OCI-LY7 (cell line): ENCODE data around the gene MAP2K2. TPM values are rescaled to one million over a fixed set of nuclear protein-coding genes. Genes with fewer than 3 reads are reported as not detected.

Experiments used
- BruUV-seq: library from RNA; stranded (reverse); fragments of 400-500 nt; replicated peaks from 2 replicates; lab custom pipeline; 2021; lab: Mats Ljungman, UMichigan
- CTCF ChIA-PET: fragments of 300-600 bp; sonication (Branson Sonifier 250); formaldehyde crosslinking; loops from one replicate; lab custom pipeline; 2022; ENCODE audit warnings: antibody characterized with exemption; ENCODE audit not compliant: unreplicated experiment; lab: Charles Lee
- POLR2A ChIA-PET: fragments of 300-600 bp; sonication (Branson Sonifier 250); formaldehyde crosslinking; loops from one replicate; lab custom pipeline; 2022; ENCODE audit warnings: antibody characterized with exemption; lab: Charles Lee
- DNase-seq: peaks from one replicate; pipeline ENCODE4 v3.0.0-alpha.2; 2015; ENCODE audit warnings: low spot score
- H2AFZ ChIP-seq: fragments of 200-600 bp; sonication (generic), shearing (Covaris generic); 2 replicates; pipeline ENCODE4 v1.6.1; 2014; ENCODE audit warnings: mild to moderate bottlenecking, antibody characterized with exemption, low read length, moderate library complexity
- H3K27ac ChIP-seq: fragments of 200-600 bp; sonication (generic); 2 replicates; pipeline ENCODE4 v1.5.1; 2014; ENCODE audit warnings: mixed run types, low read depth, mild to moderate bottlenecking, moderate library complexity, low read length, inconsistent platforms; ENCODE audit not compliant: poor library complexity, severe bottlenecking
- H3K36me3 ChIP-seq: fragments of 200-600 bp; sonication (generic); 2 replicates; pipeline ENCODE4 v1.6.1; 2014; ENCODE audit warnings: mild to moderate bottlenecking, antibody characterized with exemption, low read length, moderate library complexity, mixed read lengths; ENCODE audit not compliant: insufficient read depth
- H3K4me1 ChIP-seq: fragments of 200-600 bp; sonication (generic); 2 replicates; pipeline ENCODE4 v1.5.1; 2014; ENCODE audit warnings: mild to moderate bottlenecking, low read length; ENCODE audit not compliant: insufficient read depth, poor library complexity, severe bottlenecking
- H3K4me2 ChIP-seq: fragments of 200-600 bp; sonication (generic); 2 replicates; pipeline ENCODE4 v1.6.1; 2014; ENCODE audit warnings: mild to moderate bottlenecking, low read length
- H3K4me3 ChIP-seq: fragments of 200-600 bp; sonication (generic); 2 replicates; pipeline ENCODE4 v1.5.1; 2014; ENCODE audit warnings: mild to moderate bottlenecking, low read depth, low read length; ENCODE audit not compliant: poor library complexity, severe bottlenecking
- H3K79me2 ChIP-seq: fragments of 200-600 bp; sonication (generic); 2 replicates; pipeline ENCODE4 v1.6.1; 2016; ENCODE audit warnings: low read depth, mild to moderate bottlenecking, low read length, moderate library complexity, mixed read lengths; ENCODE audit not compliant: insufficient read depth
- H3K9me2 ChIP-seq: fragments of 200-600 bp; sonication (generic); 2 replicates; pipeline ENCODE4 v1.6.1; 2016; ENCODE audit warnings: mild to moderate bottlenecking, low read length, mixed read lengths; ENCODE audit not compliant: insufficient read depth
- H3K9me3 ChIP-seq: fragments of 200-600 bp; sonication (generic); 2 replicates; pipeline ENCODE4 v1.6.1; 2014; ENCODE audit warnings: mild to moderate bottlenecking, mixed run types, low read length, mixed read lengths
- H4K20me1 ChIP-seq: fragments of 200-600 bp; sonication (generic); 2 replicates; pipeline ENCODE4 v1.6.1; 2014; ENCODE audit warnings: mild to moderate bottlenecking, antibody characterized with exemption, low read length, moderate library complexity, mixed read lengths; ENCODE audit not compliant: insufficient read depth
- CTCF ChIP-seq: fragments of 200-600 bp; sonication (generic); conservative IDR thresholded peaks from 2 replicates; pipeline ENCODE4 v1.5.1; 2014; ENCODE audit warnings: mild to moderate bottlenecking, antibody characterized with exemption, low read length, moderate library complexity, mixed read lengths
- EZH2phosphoT487 ChIP-seq: fragments of 200-600 bp; sonication (generic); IDR thresholded peaks from 2 replicates; pipeline ENCODE4 v1.6.1; 2018; ENCODE audit warnings: low read depth, borderline replicate concordance, mild to moderate bottlenecking, mixed run types, antibody characterized with exemption, low read length, moderate library complexity, mixed read lengths
- intact Hi-C: fragments of 100-400 bp; cut with micrococcal nuclease; formaldehyde crosslinking; loops from one replicate; pipeline ENCODE4 v1.10.0; 2022; ENCODE audit not compliant: unreplicated experiment
- total RNA-seq, 2 experiments: library from RNA; depleted of rRNA in 1 of 2; stranded (reverse); fragments of >200 nt in 1 of 2; shearing (Covaris generic) in 1 of 2; gene quantifications; 2 replicates each; pipeline ENCODE4 v1.2.3, GENCODE V29; 2014 to 2022

Gene MAP2K2
- total RNA-seq, 2 experiments from 2014 or later, result 105 to 116 TPM

GRCh38 chr19:4068047-4068966, 55.6 kb downstream of the MAP2K2 start:
- TF ChIP-seq EZH2phosphoT487, result no peak
- TF ChIP-seq CTCF, result no peak
- intact Hi-C loops, result loop anchor here (5.0 kb wide), 1 partner anchor 69 kb away; no protein-coding TSS in a partner anchor
- Histone ChIP-seq H3K4me2 (peak overlapping the region; percentile 69), H3K9me3 (no peaks in the 10 kb centered on the region), H3K36me3 (peaks cover 15% of the 10 kb centered on the region), H3K27ac (peak overlapping the region; percentile 77), H3K9me2 (no peaks in the 10 kb centered on the region), H3K4me3 (peak overlapping the region; percentile 100), H3K79me2 (peaks cover 18% of the 10 kb centered on the region), H4K20me1 (peaks cover 15% of the 10 kb centered on the region; the same call in 1 of the 2 replicates), H2AFZ (peak overlapping the region; percentile 87; the same call in 1 of the 2 replicates), H3K4me1 (peaks cover 24% of the 10 kb centered on the region)
- no TSS peak for BruUV-seq
- CTCF ChIA-PET, result no interaction called here
- POLR2A ChIA-PET, result no interaction called here
- peak; percentile 26 for DNase-seq

DNA sequence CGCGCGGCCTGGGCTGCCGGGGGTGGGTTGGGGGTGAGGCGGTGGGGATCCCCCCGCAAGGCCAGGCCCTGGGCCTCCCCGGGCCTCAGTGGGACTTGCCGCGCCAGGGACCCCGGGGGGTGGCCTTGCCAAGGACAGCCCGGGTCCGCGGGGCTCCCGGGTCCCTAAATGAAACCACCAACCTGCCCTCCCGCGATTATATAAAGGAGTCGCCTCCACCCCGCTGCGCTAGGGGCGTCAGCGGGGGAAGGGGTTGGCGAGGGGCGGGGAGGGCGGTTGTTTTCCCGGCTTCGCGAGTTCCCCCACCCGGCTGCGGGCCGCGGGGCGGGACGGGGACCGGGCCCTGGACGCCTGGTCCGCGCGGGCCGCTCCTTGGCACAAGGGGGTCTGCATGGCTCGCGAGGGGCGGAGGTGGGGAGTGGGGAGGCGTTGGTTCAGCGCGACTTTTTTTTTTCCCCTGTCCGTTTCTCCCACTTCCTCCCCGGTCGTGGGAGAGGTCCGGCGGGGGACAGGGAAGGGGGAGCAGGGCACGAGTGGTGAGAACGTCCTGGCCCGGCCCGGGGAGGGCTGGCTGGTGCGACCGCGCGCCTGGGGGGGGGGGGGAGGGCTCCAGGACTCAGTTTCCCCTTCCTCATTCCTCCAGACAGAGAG, 56.4 kb downstream of the MAP2K2 start:
- intact Hi-C loops, result loop anchor here (2.0 to 5.0 kb wide), 4 partner anchors 47 to 179 kb away; partner anchors contain the start of gene YJU2
- peak overlapping the region; percentile 69 for H3K4me2 ChIP-seq
- POLR2A ChIA-PET, result interaction anchor here (0.7 kb wide), 1 partner anchor 1653 kb away, joined by 5 read pairs; no protein-coding TSS in a partner anchor
- peaks cover 23% of the 10 kb centered on the region for H3K36me3 ChIP-seq
- peak; percentile 67 for DNase-seq
- H3K9me3 ChIP-seq, result no peaks in the 10 kb centered on the region
- H3K9me2 ChIP-seq, result no peaks in the 10 kb centered on the region
- peak overlapping the region; percentile 87 for H2AFZ ChIP-seq
- peaks cover 32% of the 10 kb centered on the region for H3K4me1 ChIP-seq
- peak overlapping the region; percentile 100 for H3K4me3 ChIP-seq
- BruUV-seq, result no TSS peak
- CTCF ChIA-PET, result no interaction called here
- H3K27ac ChIP-seq, result peak overlapping the region; percentile 77
- no peak for TF ChIP-seq EZH2phosphoT487
- peaks cover 21% of the 10 kb centered on the region; the same call in 1 of the 2 replicates for H4K20me1 ChIP-seq
- H3K79me2 ChIP-seq, result peaks cover 26% of the 10 kb centered on the region

- peak within 1 kb of the TSS; percentile 77 for H3K27ac ChIP-seq
- H3K4me2 ChIP-seq, result peak within 1 kb of the TSS; percentile 69
- H3K36me3 ChIP-seq, result peaks cover 30% of the 10 kb centered on the region
- H3K4me3 ChIP-seq, result peak within 1 kb of the TSS; percentile 100
- peaks cover 39% of the 10 kb centered on the region for H3K4me1 ChIP-seq
- ChIA-PET CTCF (interaction anchor here (0.6 kb wide), 1 partner anchor 72 kb away, joined by 3 read pairs; no protein-coding TSS in a partner anchor), POLR2A (interaction anchor here (0.7 kb wide), 1 partner anchor 1654 kb away, joined by 5 read pairs; no protein-coding TSS in a partner anchor)
- H3K9me2 ChIP-seq, result no peaks in the 10 kb centered on the region
- peaks cover 33% of the 10 kb centered on the region for H3K79me2 ChIP-seq
- H4K20me1 ChIP-seq, result peaks cover 24% of the 10 kb centered on the region
- peak within 1 kb of the TSS; percentile 87 for H2AFZ ChIP-seq
- peak; percentile 88 for DNase-seq
- BruUV-seq, result no TSS peak
- TF ChIP-seq CTCF, result no peak
- no peak for TF ChIP-seq EZH2phosphoT487
- intact Hi-C loops, result loop anchor here (1.0 to 5.0 kb wide), 5 partner anchors 48 to 180 kb away; partner anchors contain the start of genes PIAS4 and YJU2
- no peaks in the 10 kb centered on the region for H3K9me3 ChIP-seq
These were observed 57.1 kb downstream of the MAP2K2 start, which contains the start of gene ZBTB7A for GRCh38 chr19:4066682-4067395. Gene ZBTB7A, minus strand, starts transcription at chr19:4066899. Its CDS starts 11,667 bp downstream, at chr19:4055232.
